ENCODE measurements around the gene FILIP1.
A peak's percentile ranks its signal among the peaks of the same experiment; 100 is the strongest.

The FILIP1 gene

GRCh38 chr6:75344455-75344854 is 149.1 kb downstream of the FILIP1 start:
- no peak for DNase-seq (ENCODE audit: low read depth, low spot score)

GRCh38 chr6:75344021-75344420 is 149.6 kb downstream of the FILIP1 start:
- DNase-seq (ENCODE audit: low read depth, low spot score), result peak; percentile 33

DNA sequence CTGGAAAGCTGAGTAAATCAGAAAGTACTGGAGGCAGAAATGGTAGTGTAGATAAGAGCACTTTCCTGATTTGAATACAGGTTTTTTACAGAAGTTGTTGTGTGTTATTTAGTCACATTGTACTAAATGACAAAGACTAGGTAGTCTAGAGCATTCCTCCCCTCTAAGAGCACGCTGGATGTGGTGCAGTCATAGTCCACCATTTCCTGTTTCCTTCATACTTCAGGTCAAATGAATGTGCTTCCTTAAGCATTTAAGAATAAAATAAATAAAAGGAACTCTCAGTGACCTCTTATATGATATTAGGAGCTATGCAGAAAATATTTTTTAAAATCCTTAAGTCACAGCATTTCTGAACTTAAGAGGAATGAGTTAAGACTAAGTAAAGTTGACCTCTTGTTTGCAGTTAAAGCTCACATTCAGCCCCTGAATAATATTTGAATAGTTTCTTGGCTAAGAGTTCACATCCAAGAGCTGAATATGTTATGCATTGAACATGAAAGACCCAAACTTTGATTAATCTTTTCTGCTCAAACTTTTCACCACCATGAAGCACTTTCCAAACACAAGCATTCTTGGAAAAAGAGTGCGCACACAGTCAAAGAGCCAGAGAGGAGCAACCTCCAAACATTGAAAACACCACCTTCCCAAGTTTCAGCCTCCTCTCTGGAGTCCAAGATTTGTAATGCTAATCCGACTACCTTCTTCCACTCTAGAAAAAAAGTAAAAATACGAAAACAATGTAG is 155.6 kb downstream of the FILIP1 start:
- DNase-seq (ENCODE audit: low read depth, low spot score), result no peak

DNA sequence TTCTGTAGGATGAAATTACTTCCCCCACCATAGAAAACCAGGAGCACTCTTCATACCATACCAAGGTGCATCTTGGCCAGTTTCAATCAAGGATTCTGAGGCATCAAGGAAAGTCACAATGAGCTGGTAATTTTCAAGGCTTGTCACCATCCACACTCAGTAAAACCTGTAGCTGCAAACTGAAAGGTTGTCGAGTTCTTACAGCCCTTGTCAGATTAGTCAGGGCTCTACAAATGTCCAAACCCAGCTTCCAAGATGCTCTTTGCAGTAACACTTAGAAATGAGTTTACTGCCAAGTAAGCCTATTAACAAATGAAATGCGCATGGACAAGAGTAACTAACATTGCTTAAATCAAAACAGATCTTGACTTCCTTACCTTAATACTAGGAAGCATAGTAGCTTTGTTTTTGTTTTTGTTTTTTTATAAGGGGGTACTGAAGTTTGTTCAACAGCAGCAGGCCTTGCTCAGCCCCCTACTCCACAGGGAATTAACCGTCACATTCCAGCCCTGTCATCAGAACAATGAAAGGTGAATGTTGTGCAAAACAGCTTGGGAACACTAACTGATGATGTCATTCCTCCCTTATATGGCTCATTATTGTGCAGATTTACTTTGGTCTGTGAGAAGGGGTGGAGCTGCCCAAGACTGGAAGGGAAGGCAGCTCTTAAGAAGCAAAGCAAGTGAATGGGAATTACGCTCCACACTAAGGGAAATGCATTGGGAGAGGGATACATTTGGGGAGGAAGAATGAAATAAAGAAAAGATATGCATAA is 159.1 kb downstream of the FILIP1 start:
- DNase-seq (ENCODE audit: low read depth, low spot score), result peak; percentile 89

DNA sequence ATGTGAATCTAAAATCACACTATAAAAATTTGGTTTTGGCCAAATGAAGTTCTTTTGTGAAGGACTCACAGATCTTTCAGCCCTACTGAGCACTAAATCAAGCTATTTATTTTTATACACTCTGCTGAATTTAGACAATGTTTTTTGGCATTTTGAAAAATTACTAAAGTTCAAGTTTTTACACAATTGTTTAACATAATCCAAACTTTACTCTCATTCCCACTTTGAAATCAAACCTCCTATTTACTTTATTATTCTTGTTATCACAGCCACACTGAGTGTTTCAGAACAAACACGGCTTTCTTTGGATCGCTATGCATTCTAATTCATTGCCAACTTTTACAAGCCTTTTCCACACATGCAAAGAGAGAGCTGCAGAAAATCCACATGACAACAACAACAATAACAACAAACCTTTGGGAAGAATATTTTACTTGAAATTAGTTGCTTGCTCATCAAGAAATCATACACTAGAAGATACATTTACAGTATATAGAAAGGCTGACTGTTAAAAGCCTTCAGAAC is 159.9 kb downstream of the FILIP1 start:
- peak; percentile 41 for DNase-seq (ENCODE audit: low read depth, low spot score)

DNA sequence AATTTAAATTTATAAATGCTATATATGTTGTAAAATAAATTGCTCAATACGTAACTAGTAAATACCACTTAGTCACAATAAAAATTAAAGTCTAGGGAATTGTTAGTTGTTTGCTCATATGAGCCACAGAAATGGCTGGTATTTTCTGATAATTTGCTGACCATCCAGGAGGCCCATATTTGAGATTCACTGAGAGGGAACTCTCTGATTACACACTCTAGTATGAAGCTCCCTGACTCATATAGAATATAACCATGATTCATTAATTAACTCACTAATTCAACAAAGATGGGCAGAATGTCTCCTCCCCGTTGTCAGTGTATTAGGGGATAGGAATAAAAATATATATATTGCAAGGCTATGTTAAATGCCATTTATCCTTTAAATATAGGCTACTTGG is 162.4 kb downstream of the FILIP1 start:
- DNase-seq (ENCODE audit: low read depth, low spot score), result peak; percentile 17

DNA sequence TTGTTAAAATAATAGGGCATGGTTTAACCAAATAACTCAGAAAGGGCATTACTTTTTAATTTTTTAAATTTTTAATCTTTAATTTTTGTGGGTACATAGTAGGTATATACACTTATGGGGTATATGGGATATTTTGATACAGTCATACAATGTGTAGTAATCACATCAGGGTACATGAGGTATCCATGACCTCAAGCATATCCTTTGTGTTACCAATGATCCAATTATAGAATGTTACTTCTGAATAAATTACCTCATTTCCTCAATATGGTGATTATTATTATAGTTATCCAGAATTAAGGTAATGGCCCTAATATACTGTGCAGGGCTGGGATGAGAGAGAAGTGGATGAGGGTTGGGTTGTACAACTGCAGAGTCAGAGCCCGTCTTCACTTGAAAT is 163.9 kb downstream of the FILIP1 start:
- no peak for DNase-seq (ENCODE audit: low read depth, low spot score)

DNA sequence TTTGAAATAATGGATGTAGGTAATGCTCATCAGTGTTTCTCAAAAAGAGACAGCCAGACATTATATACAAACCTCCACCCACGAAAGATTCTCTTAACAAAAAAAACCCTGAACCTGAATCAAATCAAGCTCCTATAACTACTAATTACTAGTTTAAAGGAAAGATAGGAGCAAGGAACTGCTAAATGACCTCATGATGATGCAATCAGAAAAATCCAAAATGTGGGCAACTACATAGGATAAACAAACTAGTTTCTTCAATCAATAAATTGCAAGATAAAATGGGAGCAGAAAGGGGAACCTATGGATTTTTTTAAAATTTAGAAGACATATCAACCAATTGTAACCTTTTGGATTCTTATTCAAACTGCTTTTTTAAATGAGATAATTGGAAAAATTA is 165.8 kb downstream of the FILIP1 start:
- DNase-seq (ENCODE audit: low read depth, low spot score), result no peak

- no peak for DNase-seq (ENCODE audit: low read depth, low spot score)
These were observed 166.9 kb downstream of the FILIP1 start for GRCh38 chr6:75326557-75327258.

DNA sequence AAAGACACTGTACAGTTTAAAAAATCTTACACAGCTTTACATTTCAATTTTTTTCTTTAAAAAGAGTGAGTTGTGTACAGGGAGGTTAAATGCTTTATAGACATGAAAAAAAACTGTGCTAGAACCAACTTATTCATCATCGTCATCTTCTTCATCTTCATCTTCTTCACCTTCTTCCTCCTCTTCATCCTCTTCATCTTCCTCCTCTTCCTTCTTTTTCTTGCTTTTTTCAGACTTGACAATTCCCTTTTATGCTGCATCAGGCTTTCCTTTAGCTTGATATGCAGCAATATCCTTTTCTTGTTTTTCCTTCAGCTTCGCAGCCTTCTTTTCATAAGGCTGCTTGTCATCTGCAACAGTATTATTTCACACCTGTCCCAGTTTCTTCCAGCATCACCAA is 174.7 kb downstream of the FILIP1 start:
- no peak for DNase-seq (ENCODE audit: low read depth, low spot score)

DNA sequence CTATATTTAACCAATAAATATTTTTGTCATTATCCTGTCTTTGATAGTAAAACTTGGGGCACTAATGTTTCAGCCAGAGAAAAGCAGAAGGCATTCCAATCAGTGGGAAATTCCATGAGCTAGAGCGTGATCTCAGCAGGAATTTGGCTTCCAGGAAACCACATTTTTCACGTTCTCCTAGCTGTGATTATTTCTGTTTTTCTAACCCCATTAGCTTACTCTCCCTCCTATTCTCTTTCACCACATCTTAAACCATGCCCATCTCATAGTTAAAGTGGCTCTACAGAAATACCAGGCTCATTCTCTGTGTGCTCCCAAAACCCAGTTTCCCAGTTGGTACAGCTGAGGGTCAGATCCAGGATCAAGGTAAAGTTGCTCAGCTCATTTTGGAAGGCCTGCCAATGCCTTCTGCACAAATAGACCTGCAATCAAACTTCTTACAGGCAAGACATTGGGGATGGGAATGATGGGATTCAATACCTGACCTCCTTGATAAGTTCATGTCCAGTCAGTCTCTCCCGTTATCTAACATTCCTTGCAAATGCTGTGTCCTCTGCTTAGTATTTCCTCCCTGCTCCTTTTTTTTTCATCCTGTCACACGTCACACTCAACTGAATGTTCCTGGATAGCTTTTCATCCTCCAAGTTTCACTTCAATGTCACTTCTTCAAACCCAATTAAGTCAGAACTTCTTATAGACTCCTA is 175.9 kb downstream of the FILIP1 start:
- DNase-seq (ENCODE audit: low read depth, low spot score), result peak; percentile 87

DNA sequence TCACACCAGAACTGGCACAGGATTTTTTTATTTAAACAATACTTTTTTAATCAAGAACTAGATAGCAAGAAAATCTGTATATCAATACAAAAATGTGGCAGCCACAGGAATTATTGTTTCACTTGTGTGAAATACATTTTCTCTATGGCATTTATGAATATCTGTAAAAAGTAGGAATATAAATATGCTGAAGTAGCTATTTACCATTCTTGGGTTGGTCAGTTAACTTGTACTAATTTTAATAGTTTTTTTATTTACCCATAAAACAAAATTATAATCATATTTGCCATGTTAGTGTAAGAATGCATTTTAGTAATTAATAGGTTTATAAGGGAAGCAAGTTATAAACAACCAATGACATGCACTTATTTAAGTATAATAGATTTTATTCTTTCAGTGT is 177.6 kb downstream of the FILIP1 start:
- DNase-seq (ENCODE audit: low read depth, low spot score), result no peak

GRCh38 chr6:75308250-75308988 is 185.2 kb downstream of the FILIP1 start:
- no peak for DNase-seq (ENCODE audit: low read depth, low spot score)

DNA sequence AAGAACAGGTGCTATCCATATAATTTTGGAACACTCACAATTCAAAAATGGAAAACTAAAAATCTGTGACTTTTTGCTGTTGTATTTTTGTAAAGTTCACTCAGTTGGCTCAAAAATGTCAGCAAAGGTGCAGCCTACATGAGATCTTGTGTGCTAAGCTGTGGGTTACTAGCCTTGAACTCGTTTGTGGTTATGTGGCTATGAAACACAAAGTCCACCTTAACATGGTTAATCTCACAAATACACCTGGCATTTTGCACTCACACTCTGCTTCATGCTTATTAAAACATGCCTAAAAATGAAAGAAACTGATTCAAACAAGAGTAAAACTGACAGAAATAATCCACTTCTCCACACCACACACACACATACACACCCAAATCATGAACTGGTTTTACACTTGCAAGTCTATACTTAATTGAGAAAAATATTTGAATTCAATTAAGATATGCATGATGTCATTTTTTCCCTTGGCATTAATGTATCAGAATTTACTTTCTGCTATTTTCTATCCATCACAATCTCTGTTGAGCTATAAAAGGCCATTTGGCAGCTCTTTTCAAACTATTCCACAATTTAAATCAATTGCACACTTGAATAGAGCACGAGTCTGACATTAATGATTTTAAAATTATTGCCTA is 186.1 kb downstream of the FILIP1 start:
- no peak for DNase-seq (ENCODE audit: low read depth, low spot score)

- DNase-seq (ENCODE audit: low read depth, low spot score), result no peak
These were observed 187.5 kb downstream of the FILIP1 start for GRCh38 chr6:75306064-75306463.

GRCh38 chr6:75305573-75305972 is 188.0 kb downstream of the FILIP1 start:
- no peak for DNase-seq (ENCODE audit: low read depth, low spot score)

DNA sequence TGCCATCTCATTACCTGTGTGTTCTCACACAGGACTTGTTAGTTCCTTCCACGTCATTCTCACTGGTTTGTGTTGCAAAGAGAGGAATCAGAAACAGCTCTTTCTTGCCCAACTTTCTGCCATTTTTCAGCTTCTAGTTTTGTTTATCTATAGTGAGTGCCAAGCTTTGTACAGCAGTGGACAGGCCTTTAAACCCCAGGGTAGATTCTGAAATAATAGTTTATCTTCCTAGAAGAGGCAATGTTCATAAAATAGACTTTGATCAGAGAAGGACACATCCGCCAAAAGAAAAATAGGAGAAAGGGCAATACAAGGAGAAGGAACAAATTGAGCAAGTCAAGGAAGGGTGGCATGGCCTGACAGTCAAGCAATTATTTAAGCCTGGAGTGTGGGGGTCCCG is 191.3 kb downstream of the FILIP1 start:
- DNase-seq (ENCODE audit: low read depth, low spot score), result no peak

DNA sequence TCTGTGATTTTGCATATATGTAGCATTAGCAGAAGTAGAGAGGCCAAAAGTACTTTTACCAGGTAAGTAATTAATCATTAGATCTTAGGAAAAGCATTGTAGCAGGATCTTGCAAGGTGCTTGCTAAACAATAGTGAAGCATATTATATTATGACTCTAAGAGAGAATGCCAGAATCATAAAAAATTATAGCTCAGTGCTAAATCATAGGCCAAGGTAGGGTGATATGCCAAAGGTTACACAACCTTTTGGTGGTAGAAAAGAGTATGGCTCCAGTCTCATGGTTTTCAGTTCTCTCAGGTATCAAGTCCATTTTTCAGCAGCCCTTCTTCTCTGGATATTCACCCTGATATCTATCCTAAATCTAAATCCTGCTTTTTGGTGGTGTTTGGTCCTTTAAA is 192.1 kb downstream of the FILIP1 start:
- no peak for DNase-seq (ENCODE audit: low read depth, low spot score)

GRCh38 chr6:75301088-75301487 is 192.5 kb downstream of the FILIP1 start:
- DNase-seq (ENCODE audit: low read depth, low spot score), result no peak

DNA sequence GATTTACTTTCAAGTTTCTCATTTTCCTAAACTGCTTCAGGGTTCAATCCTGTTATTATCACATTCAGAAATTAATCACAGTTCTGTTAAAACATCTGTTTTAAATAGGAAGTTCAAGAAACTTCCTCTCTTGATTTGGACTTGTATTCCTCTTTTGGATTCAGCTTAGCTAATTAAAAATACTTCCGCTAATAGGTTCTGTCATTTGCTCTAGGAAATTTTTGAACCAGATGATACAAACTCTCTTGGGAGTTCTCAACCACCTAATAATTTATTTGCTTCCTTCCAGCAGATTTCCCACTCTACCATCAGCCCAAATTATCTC is 193.1 kb downstream of the FILIP1 start:
- DNase-seq (ENCODE audit: low read depth, low spot score), result no peak
